NCI-H510A treated with DMSO at 0.1 percent for 48 hours (cell line): ENCODE results near the gene FNDC7.
"Not testable (repeated sequence)": the region's sequence is repeated elsewhere in the genome, so short reads cannot be mapped to it uniquely, and the experiment has no call there.

Experiments used
- DNase-seq: peaks from one replicate; lab custom pipeline; 2025; lab: John Stamatoyannopoulos, UW

FNDC7 gene

DNA sequence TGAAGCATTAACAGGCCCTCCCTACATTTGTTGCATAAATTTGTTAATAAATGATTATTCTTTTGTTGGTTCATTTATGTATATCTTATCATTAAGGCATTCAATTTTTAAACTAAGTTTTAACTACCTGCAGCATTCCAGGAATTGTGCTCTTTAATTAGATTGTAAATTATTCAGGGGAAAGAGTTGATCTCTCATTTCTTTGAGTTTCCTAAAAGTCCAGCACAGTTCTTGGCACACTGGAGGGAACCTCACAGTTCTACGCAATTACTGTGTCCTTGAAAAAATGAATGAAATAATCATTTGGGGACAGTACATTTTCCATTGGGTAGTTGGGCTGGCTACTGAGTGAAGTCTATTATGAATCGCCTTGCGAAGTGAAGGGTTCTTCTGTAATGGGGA is 33.3 kb downstream of the FNDC7 start:
- DNase-seq: no peak

DNA sequence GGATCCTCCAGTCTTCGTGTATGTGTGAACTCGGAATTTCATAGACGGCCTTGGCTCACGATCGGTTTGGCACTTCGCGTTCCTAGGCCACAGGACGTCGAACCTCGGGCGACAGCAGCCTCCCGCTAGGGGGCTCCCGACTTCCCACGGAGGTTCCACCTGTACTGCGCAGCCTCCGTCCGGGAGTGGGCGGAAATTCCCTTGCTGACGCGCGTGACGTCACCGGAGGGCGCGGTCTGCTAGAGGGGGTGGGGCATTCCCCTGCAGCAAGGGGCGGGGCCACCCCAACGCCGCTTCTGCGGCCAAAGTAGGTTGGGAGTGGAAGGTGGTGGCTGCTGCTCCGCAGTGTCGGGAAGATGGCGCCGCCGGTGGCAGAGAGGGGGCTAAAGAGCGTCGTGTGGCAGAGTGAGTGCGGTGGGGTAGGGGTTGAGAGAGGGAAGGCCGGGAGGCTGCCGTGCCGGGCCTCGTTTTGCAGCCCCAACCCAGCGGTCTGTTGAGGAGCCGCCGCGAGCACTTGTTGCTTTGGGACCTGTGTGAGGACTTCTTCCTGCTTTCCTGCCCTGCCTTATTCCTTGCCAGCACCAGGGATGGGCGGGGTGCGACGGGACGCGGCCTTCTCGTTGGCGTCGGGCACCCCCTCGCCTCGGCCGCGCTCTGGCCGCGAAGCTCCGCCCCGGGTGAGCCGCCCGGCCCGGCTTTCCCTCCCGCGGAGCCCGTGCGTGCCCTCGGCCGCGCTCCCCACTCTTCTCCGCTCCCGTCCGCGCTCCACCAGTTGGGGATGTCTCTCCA is 33.9 kb downstream of the FNDC7 start, which contains the start of gene STXBP3:
STXBP3 (plus strand) TSS at position 293 of the 789 bp plus-strand sequence; CDS start at position 357, 64 bp downstream.
- peak; percentile 94 for DNase-seq

DNA sequence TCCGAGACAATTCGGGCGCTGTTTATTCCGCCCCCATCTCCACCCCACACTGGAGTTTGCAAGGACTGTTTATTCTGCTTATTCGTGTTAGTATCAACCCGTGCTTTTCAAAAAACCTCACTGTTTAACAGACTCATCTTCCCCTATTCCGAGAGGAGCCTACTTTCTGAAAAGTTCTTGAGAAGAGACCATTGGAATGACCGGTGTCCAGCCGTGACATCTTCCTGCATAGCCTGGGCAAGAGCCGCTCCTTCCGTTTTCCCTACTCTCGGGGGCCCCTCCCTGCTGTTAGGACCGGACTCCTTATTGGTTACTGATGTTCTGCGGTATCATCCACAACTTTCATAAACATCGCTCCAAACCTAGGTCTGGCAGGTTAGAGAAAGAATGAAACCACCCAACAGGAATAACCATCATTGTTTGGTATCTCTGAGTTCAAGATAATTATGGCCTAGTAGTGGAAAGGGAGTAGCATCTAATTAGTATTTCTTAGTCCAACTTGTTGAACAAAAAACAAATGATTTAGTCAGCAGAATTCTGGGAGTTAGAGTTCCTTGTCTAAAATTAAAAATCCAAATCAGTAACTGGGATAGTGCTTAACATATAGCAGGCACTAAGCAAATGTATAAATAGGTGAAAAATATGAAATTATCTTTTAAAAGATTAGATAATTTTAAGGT is 34.6 kb downstream of the FNDC7 start:
- peak; percentile 79 for DNase-seq

DNA sequence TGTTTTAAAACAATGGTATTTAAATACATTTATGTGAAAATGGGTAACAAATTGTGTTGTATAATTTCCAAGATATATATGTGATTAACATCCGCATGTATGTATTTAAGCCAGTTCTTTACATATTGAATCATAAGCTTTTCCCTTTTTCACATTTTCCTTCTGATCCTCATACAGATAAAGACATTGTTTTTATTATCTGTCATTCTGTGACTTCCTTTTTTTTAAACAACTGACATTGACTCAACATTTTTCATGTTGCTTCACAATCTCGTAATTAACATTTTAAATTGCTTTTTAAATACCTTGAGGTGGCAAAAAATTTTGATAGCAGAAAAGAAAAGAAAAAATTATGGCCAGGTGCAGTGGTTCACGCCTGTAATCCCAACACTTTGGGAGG is 35.2 kb downstream of the FNDC7 start:
- no peak for DNase-seq

DNA sequence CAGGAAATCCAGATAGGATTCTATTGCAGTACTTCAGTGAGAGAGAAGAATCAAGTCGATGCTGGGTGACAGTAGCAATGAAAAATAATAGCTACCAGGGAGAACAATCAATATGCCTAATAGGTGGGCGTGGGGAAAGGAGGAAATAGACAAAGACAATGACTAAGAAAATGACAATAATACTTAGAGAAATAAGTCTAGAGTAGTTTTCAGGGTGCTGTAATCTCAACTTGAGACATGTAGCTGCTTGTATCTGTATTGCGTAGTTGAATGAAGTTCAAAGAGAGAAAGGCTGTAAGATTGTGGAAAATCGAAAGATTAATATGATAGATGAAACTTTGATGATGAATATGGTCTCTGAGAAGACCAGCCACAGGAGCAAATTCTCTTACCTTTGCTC is 36.4 kb downstream of the FNDC7 start:
- DNase-seq: no peak

DNA sequence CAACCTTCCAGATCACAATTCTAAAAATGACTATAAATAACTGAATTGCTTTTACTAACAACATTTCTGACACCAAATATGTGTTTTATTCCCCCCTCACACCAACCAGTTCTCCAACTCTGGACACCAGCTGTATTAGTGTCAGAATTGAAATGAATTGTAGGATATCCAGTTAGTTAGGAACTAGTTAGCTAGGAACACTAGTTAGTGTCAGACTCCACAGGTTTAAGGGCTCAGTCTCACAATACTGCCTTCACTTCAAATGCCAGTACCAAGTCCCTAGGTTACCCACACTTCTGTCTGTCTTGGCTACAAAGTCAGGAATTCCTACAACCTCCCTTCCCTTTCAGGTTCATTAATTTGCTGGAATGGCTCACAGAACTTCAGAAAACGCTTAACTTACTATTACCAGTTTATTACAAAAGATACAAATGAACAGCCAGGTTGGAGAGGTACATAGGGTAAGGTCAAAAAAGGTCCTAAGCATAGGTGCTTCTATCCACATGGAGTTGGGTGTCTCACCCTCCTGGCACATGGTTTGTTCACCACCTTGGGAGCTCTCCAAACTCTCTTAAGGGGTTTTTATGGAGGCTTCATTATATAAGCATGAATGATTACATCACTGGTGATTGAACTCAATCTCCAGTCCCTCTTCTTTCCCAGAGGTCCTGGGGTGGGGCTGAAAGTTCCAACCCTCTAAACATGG is 37.9 kb downstream of the FNDC7 start:
- no peak for DNase-seq

DNA sequence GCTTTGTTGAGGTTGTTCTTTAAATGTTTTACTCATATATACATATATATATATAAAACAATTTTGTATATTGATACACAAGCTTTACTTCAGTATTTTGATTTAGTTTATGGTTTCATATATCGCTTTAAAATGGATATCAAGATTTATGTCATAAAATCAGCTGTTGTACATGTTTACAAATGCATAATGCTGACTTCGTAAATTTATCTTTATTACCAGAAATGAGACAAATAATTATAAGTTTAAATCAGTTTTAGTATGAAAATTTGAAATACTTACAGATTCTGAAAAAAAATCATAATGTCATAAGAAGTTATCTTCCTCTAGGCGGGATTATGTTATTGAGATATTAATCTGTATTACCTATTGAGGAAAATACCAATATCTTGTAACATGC is 40.7 kb downstream of the FNDC7 start:
- DNase-seq: no peak

DNA sequence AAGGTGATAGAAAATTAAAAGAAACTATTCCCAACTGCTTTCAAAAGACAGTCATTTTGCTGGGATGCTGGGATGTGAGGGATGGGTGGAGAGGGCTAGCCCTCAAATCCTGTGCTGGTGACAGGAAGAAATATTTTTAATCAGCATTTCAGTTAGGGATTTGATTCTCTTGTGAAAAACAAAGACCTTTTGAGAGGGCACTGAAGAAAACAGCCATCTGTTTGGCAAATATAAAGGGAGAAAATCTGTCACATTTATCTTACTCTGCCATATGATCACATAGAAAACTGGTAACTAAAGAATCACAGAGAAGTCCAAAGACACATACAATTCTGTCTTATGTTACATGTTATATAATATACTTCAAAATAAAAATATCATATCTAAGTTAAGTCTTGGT is 46.1 kb downstream of the FNDC7 start:
- DNase-seq: no peak

DNA sequence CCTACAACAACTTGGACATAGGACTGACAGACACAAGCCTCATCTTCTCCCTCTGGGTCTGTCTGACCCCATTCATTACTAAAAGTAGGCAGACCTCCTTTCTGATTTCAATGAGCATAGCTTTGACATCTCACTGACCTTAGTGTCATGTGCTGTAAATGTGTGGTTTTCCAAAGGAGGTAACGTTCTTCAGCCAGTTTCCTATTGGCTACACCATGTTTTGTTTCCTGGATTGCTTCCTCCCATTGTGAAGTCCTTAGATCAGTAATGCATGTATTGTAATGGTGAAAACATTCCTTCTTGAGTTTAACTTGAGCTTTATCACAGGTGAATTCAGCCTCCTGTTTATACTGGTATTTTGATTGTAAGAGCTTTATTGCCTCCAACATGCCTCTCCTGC is 54.4 kb downstream of the FNDC7 start:
- DNase-seq: no peak

DNA sequence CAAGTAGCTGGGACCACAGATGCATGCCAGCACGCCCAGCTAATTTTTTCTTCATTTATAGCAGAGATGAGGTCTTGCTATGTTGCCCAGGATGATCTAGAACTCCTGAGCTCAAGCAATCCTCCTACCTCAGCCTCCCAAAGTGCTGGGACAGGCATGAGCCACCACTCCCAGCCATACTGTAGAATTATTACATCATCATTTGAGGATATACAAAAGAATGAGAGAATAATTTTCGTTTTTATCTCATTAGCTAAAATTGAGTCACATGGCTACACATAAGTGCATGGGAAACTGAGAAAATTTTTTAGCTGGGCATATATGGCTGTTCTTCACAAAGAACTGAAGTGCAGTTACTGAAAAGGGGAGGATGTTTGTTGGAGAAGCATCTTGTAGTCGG is 55.0 kb downstream of the FNDC7 start:
- no peak for DNase-seq

DNA sequence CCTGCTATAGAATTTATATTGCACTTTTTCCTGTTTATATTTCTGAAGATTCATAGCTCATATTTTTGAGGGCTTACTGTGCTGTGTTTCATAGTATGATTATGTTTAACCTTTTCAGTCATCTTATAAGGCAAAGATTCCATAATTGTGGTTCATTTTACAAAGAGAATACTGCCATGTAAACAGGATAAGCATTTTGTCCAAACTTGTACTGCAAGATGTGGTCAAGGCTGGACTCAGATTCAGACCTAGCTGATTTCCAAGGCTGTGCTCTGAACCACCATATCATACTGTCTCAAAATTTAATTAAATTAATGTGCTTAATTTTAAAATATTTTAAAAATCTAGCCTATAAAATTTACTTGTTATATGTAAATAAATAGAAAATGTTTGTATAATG is 65.1 kb downstream of the FNDC7 start:
- no peak for DNase-seq

DNA sequence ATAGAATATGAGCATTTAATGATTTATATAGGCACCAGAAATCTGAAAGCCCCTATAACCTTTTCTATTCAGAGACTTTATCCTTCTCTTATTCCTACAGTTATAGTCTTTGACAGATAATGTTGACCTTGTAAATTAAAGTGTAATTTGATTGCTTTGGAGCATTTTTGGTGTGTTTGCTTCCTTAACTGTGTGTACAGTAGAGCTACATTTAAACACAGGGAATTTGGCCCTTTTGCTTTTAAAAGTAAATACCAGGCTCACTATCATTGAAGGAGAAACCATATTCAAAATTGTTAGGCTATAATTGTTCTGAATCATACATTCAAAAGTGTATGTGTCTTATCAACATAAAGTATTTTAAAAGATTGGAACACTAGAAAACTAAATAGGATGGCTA is 66.7 kb downstream of the FNDC7 start:
- no peak for DNase-seq

DNA sequence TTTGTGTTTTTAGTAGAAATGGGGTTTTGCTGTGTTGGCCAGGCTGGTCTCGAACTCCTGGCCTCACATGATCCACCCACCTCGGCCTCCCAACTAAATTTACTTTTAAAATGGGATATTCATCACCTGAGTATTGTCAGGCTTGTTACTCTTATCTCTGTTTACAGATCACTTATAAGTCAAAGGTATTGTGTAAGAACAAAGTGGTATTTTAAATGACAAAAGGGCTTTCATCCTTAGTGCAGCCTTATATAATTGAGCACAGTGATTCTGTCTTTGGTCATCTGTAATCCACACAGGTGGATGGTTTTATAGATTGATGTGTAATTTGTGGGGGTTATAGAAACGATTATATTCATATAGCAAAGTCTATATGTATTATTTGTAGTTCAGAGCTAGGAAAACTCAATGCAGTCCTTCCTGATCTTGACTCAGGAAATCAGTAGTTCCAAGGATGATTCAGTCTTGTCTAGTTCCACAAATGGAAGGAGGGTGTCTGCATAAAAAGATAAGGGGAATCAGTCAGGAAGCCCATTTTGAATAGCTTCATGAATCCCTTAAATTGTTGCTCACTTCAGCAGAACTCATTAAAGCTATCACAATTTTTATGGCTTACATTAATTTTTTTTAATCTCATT is 68.3 kb downstream of the FNDC7 start:
- DNase-seq: peak; percentile 21

DNA sequence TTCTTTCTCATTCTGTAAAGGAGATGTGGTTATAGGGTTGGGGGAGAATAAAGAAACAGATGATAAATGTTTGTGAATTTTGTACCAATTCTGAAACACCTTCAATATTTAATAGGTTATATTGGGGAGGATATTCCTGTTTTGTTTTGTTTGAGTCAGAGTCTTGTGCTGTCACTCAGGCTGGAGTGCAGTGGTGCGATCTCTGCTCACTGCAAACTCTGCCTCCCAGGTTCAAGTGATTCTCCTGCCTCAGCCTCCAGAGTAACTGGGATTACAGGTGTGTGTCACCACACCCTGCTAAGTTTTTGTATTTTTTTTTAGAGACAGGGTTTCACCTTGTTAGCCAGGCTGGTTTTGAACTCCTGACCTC is 68.9 kb downstream of the FNDC7 start:
- not testable (repeated sequence) for DNase-seq

DNA sequence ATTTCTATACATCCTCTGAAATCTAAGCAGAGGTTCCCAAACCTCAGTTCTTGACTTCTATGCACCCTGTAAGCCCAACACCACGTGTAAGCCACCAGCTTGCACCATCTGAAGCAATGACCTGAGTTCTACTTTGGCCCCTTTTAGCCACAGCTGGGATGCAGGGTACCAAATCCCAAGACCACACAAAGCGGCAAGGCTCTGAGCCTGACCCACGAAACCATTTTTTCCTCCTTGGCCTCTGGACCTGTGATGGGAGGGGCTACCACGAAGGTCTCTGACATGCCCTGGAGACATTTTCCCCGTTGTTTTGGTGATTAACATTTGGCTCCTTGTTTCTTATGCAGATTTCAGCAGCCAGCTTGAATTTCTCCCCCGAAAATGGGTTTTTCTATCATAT is 72.6 kb downstream of the FNDC7 start:
- DNase-seq: no peak

DNA sequence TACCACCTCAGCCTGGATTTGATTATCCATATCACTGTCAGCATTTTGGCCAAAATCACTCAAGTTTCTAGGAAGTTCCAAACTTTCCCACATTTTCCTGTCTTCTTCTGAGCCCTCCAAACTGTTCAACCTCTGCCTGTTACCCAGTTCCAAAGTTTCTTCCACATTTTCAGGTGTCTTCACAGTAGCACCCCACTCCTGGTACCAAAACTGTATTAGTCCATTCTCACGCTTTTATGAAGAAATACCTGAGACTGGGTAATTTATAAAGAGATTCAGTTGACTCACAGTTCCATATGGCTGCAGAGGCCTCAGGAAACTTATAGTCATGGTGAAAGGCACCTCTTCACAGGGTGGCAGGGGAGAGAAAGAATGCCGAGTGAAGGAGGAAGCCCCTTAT is 73.2 kb downstream of the FNDC7 start:
- no peak for DNase-seq

DNA sequence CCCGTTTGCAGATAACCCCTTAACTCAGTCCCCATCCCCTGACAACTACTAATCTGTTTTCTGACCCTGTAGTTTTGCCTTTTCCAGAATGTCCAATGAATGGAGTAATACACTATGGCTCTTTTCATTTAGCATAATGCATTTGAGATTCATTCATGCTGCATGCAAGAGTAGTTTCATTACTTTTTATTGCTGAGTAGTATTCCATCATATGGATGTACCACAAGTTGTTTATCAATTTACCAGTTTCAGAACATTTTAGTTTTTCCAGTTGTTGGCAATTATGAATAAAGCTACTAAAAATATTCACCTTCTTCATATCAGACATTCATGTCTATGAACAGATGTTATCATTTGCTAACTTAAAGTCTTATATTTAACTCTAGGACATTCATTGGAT is 79.1 kb downstream of the FNDC7 start:
- no peak for DNase-seq
